Fibroblast of mammary gland (primary cell): ENCODE measurements around the gene ZGLP1.

ENCODE experiments used
- DNase-seq: peaks from one replicate; pipeline ENCODE4 v3.0.0-alpha.2; 2010; ENCODE audit warnings: low read depth
- H3K4me3 ChIP-seq: 2 replicates; pipeline ENCODE4 v1.5.1; 2011; ENCODE audit warnings: low read depth, mild to moderate bottlenecking, low read length, moderate library complexity; ENCODE audit not compliant: control insufficient read depth
- CTCF ChIP-seq: conservative IDR thresholded peaks from 2 replicates; pipeline ENCODE4 v1.5.1; 2011; ENCODE audit warnings: low read depth, low read length, inconsistent platforms; ENCODE audit not compliant: control insufficient read depth, insufficient read depth

The ZGLP1 gene

GRCh38 chr19:10309423-10309822 lies at the start of gene ZGLP1:
Gene ZGLP1 (minus strand): TSS chr19:10309815.
- TF ChIP-seq CTCF, result no peak
- no peak within 1 kb of the TSS for H3K4me3 ChIP-seq
- DNase-seq, result no peak

- no peak for DNase-seq
- TF ChIP-seq CTCF, result no peak
- no peak overlapping the region for H3K4me3 ChIP-seq
These were observed 46.8 kb upstream of the ZGLP1 start for GRCh38 chr19:10356431-10356830.

GRCh38 chr19:10353793-10354391 lies 44.3 kb upstream of the ZGLP1 start:
- H3K4me3 ChIP-seq, result no peak overlapping the region
- TF ChIP-seq CTCF, result no peak
- DNase-seq, result peak; percentile 41

- DNase-seq, result peak; percentile 40
- H3K4me3 ChIP-seq, result no peak overlapping the region
- no peak for TF ChIP-seq CTCF
These were observed 43.4 kb upstream of the ZGLP1 start for GRCh38 chr19:10352764-10353671.

GRCh38 chr19:10346509-10346908 lies 36.9 kb upstream of the ZGLP1 start:
- DNase-seq, result peak; percentile 76
- no peak for TF ChIP-seq CTCF
- no peak overlapping the region for H3K4me3 ChIP-seq

- no peak for DNase-seq
- TF ChIP-seq CTCF, result no peak
- no peak overlapping the region for H3K4me3 ChIP-seq
These were observed 35.2 kb upstream of the ZGLP1 start for GRCh38 chr19:10344780-10345179.
